GM18907 (cell line): ENCODE results near the gene BAZ1A.
"Not testable (repeated sequence)": the region's sequence is repeated elsewhere in the genome, so short reads cannot be mapped to it uniquely, and the experiment has no call there.

Experiments used
- ATAC-seq: cut with Tn5 transposase; IDR thresholded peaks from one replicate; pipeline ENCODE4 v1.9.1; 2021; ENCODE audit warnings: mild to moderate bottlenecking, moderate library complexity; ENCODE audit not compliant: unreplicated experiment

The BAZ1A gene

DNA sequence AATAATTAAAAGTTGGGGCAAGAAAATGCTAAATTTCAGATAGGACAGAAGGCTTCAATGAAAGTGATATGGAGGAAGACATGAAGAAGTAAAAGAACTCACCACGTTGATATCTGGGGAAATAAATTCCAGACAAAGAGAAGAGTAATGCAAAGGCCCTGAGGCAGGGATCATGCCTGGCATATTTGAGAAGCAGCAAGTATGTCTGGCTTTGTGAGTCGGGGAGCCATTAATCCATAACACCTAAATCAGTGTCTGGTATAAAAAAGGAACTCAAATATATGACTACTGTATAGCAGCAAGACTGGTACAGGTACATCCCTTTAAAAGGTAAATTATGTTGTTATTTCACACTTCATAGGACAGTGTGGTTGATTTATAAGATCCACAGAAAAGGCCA lies 16.4 kb downstream of the BAZ1A start:
- ATAC-seq: no peak

DNA sequence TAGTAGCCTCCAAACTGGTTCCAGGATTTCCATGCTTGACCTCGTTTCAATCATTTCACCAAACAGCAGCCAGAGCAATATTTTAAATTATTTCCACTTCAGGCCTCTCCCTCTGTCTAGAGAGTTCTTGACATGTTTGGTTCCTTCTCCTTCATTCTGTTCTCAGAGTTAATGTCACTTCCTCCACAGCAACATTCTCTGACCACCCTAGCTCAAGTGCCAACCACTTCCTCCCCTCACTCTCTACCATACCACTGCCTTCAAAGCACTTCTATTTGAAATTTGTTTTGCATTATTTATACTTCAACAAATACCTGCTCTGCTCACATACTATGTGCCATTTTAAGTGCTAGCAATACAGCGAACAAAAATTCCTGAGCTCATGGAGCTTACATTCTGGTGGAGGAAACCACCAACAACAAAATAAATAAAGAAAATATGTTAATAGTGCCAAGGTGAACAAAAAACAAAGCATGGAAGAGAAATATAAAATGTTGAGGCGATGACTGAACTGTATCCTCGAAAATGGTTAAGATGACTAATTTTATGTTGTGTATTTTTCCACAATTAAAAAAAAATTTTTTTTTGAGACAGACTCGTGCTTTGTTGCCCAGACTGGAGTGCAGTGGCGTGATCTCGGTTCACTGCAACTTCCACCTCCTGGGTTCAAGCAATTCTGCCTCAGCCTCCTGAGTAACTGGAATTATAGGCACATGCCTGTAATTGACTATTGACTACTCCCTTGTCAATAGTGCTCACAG lies 17.3 kb downstream of the BAZ1A start:
- ATAC-seq: no peak

DNA sequence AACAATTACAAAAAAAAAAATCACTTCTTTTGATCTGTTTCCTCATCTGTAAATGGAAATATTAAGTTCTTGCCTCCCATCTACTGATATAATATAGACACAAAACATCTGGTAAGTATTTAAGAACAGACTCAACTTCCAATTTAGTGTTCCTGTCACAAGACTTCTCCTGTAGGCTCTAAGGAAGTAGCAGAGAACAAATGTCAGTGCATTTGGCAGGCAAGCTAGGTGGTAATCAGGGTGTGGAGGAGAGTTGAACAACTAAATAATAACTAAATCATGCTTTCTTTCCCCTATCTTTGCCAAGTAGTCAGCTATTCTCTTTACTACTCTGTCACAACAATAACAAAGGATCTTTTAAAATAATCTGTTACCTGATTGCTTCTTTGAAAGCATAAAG lies 22.1 kb downstream of the BAZ1A start:
- ATAC-seq: no peak

DNA sequence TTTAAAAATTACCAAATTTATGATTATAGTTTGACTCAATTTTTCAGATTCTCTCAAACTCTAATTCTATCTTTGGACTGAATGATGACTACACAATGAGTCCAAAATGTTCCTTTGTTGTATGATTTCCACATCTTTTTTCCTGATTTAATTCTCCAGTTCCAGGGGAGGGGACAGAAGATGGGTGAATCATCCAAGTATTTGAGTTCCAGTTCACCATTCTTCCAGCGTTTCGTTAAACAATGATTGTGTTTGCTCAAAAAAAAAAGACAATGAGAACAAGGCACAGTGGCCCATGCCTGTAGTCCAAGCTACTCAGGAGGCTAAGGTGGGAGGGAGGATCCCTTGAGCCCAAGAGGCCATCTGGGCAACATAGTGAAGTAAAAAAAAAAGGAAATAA lies 23.8 kb downstream of the BAZ1A start:
- ATAC-seq: no peak

DNA sequence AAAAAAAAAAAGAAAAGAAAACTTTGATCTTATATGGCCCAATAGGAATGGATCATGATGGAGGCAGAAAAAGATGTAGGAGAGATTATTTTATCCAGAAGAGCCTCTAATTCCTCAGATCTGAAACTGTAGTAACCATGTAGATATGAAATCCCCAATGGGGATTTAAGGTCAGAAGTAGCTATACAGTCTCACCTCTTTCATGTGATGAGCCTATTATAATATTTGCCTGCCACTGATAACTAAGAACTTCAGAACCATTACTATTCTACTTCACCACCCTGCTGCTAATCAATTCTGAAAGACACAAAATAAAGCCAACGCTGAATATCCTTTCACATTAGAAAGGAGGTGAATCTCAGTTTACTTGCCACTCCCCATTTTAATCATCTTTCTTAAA lies 29.3 kb downstream of the BAZ1A start:
- no peak for ATAC-seq

DNA sequence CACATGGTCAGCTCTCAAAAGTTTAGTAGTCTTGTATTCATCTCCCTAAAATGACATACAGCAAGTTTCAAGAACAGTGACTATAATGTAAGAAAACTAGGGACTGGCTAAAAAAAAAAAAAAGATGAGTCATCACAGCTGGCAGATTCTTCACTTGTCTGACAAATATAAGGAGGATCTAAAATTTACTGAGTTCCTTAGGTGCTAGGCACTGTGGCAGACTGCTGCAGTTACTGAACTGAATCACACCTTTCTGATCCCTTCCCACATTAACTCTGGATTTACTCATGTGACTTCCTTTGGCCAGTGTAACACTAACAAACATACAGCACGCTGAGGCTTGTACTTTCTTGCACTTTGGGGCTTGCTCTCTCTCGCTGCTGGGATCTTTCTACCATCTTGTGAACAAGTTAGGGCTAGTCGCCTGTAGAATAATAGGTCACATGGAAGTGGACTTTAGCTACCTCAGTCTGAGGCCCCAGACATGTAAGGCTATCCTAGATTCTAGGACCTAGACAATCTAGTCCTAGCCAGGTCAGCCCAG lies 32.1 kb downstream of the BAZ1A start:
- no peak for ATAC-seq

DNA sequence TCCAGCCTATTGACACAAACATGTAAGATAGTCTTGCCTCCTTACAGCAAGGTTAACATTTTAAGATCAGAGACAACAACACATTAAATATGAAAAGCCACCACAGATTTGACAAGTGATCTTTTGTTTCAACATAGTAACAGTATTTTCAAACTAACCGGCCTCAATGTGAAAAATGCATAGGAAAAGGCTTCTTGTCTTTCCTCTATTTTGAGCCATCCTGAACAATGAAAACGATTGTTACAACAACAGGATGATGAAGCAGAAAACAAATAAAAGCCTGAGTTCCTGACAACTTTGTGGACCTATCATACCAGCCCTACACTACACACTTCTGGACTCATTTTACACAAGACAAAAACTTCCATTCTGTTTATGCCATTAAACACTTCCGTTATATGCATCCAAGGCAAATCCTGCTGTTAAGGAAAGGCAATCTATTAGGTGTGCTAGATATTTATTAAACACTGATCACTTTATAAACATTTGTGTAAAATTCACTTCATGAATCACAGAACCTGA lies 37.3 kb downstream of the BAZ1A start:
- no peak for ATAC-seq

DNA sequence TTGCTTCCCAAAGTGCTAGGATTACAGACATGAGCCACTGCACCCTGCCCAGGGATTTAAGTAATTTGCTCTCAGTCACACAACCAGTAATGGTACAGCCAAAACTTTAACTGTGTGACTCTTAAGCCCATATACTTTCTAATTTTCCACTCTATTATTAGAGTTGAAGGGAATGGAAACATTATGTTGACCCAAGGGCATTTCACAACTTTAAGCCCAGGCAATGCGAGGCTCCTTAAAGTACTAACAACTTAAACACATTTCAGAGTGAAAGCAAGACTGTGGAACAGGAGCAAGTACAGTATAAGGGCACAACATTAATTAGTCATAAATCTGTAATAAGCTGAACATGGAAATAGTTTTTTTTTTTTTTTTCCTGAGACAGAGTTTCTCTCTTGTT lies 39.8 kb downstream of the BAZ1A start:
- ATAC-seq: no peak

DNA sequence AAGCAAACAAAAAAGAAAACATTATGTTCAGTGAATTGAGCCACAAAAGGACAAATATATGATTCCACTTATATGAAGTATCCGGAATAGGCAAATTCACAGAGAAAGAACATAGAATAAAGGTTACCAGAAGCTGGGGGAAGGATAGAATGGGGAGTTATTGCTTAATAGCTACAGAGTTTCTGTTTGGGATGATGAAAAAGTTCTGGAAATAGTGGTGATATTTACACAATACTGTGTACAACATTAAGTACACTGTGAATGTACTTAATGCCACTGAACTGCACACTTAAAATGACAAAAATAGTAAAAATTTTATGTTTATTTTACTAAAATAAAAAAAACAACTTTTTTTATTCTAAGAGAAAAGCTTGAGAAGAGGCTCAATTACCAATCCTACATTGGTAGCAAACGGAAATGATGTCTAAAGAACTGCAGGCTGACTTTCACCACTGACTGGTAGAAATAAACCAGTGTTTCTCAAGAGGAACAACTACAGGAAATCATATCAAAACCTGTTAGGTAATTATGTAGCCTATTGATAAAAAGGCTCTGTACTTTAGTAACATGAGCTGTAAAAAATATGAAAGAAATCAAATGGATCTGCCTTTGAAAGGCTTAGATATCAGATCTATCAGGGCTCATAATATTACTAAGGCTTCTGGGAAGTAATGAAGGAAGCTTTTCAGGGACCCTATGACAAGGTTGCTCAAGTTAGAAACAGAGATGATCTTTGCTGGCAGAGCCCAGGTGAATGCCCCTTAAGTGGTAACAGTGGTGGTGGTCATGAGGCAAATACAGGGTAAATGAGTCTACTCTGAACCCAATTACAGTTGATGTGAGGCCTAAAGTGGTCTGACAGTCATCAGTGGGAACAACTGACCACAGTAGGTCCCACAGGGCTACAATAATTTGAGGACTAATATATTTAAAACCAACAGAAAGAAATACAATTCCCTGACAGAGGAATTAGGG lies 41.3 kb downstream of the BAZ1A start:
- ATAC-seq: peak; percentile 60

DNA sequence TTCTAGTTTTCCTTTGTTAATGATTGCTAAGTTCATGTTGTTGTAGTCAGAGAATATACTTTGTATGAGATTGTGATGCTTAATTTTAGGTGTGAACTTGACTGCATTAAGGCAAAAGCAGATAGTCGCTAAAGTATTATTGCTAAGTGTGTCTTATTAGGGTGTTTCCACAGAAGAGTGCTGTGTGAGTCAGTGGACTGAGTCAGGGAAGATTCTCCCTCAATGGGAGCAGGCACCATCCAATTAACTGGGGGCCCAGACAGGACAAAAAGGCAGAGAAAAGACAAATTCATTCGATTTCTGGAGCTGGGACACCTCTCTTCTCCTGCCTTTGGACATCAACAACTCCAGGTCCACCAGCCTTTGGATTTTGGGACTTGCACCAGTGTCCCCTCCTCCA lies 48.5 kb downstream of the BAZ1A start:
- no peak for ATAC-seq

DNA sequence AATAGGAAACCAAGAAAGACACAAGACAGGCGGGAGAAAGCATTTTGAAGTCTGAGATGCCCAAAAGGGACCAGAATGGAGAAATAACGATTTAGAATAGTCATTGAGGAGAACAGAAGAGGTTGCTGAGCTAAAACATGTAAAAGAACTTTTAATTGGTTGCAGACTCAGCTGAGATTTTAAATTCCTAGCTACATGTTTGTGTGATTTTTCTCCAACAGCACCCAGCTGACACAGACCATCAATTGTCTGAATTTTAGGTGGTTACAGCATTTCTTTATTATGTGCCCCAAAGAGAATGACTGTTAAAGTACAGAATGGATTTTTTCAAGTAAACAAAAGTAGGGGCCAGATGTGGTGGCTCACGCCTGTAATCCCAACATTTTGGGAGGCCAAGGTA lies 50.3 kb downstream of the BAZ1A start:
- ATAC-seq: no peak

DNA sequence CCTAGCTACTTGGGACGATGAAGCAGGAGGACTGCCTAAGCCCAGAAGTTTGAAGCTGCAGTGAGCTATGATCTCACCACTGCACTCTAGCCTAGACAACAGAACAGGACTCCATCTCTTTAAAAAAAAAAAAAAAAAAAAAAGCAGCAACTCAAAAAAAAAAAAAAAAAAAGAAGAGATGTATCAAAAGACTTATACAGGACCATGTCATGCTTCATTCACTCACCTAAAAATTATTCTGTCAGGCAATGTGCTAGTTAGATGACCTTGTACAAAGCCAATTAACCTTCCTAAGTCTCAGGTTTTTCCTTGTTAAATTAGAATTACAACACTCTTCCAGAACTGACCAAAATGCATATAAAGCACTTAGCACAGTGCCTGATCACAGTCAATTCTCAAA lies 50.9 kb downstream of the BAZ1A start:
- ATAC-seq: no peak

DNA sequence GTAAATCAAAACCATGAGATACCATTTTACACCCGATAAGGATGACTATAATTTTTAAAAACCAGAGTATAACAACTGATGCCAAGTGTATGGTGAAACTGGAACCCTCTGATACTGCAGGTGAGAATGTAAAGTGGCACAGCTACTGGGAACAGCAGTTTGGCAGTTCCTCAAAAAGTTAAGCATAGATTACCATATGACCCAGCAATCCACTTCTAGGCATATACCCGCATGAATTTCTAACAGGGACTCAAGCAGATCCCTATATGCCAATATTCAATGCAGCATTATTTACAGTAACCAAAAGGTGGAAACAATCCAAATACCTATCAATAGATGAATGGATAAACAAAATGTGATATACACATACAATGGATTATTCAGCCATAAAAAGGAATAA lies 57.4 kb downstream of the BAZ1A start:
- no peak for ATAC-seq

DNA sequence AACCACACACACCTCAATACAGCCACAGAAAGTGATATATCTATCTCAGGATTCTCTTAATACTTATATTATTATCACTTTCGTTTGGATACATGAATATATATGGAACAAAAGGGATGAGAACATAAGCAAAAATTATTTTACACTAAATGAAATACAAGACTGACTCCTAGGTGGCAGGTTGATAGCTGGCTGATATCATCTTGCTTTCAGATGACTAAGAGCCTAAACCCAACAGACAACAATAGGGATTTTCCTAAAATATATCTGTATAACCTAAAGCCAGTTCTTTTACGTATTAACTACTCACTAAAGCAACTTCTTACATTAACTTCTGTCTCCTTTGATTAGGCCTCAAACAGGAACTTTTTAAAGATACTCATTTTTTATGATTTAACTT lies 65.1 kb downstream of the BAZ1A start:
- no peak for ATAC-seq

DNA sequence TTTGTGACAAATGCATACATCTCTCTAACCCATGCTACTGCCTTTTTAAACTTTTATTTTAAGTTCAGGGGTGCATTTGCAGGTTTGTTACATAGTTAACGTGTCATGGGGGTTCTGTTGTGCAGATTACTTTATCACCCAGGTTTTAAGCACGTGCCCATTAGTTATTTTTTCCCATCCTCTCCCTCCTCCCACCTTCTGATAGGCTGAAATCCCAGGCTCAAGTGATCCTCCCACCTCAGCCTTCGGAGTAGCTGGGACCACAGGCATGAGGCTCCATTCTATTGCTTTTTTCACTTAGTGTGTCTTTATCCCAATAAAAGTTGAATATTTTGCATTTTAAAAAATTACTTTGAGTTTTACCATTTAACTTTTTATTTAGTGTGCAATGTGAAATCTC lies 68.9 kb downstream of the BAZ1A start:
- ATAC-seq: no peak

DNA sequence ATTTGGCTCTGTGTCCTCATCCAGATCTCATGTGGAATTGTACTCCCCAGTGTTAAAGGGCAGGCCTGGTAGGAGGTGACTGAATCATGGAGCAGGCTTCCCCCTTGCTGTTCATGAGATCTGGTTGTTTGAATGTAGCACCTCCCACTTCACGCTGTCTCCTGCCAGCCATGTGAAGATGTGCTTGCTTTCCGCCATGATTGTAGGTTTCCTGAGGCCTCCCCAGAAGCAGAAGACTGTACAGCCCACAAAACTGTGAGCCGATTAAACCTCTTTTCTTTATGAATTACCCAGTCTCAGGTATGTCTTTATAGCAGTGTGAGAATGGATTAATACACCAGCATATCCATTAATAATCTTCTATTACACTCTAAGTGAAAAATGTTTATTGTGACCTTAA lies 70.2 kb downstream of the BAZ1A start:
- no peak for ATAC-seq

DNA sequence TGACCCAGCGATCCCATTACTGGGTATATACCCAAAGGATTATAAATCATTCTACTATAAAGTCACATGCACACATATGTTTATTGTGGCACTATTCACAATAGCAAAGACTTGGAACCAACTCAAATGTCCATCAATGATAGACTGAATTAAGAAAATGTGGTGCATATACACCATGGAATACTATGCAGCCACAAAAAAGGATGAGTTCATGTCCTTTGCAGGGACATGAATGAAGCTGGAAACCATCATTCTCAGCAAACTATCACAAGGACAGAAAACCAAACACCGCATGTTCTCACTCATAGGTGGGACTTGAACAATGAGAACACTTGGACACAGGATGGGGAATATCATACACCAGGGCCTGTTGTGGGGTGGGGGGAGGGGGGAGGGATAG lies 76.3 kb downstream of the BAZ1A start:
- ATAC-seq: not testable (repeated sequence)

DNA sequence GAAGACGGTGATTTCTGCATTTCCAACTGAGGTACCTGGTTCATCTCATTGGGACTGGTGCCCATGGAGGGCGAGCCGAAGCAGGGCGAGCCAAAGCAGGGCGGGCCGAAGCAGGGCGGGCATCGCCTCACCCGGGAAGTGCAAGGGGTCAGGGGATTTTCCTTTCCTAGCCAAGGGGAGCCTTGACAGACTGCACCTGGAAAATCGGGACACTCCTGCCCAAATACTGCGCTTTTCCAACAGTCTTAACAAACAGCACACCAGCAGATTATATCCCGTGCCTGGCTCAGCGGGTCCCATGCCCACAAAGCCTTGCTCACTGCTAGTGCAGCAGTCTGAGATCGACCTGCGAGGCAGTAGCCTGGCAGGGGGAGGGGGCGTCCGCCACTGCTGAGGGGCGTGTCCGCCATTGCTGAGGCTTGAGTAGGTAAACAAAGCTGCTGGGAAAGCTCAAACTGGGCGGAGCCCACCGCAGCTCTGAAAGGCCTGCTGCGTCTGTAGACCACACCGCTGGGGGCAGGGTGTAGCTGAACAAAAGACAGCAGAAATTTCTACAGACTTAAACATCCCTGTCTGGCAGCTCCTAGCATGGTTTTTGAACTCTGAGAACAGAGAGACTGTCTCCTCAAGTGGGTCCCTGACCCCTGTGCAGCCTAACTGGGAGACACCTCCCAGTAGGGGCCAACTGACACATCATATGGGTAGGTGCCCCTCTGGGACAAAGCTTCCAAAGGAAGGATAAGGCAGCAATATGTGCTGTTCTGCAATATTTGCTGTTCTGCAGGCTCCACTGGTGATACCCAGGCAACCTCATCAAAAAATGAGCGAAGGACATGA lies 77.2 kb downstream of the BAZ1A start:
- no peak for ATAC-seq

DNA sequence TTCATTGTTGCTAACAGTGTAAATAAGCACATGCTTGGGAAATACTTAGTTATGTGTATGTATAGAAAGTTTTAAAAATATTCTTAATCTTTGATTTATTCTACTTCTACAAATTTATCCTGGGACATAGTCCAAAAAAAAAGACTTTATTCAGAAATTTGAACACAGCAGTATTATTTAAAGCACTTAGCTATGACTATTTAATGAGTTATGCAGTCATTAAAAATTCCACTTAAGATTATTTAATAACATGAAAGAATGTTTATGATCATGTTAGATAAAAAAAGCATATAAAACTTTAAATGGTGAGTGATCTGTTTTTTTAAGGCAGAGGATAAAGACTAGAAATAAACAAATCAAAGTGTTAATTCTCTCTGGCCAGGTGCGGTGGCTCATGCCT lies 78.3 kb downstream of the BAZ1A start:
- ATAC-seq: no peak

DNA sequence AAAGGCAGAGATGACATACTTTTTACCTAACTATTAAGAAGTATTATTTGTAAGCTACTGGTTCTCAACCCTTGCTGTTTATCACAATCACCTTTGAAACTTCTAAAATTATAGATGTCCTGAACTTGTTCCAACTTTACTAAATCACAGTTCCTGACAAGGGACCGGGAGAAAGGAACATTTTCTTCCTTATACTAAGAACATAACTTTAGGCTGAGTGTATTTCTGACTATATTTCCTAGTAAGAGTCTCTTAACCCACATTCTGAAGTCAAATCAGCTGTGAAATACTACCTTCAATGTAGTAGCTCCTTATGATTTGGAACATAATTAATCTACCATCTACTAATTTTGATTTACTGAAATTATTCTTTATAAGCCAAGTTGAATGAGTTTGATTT lies 80.2 kb downstream of the BAZ1A start:
- no peak for ATAC-seq

DNA sequence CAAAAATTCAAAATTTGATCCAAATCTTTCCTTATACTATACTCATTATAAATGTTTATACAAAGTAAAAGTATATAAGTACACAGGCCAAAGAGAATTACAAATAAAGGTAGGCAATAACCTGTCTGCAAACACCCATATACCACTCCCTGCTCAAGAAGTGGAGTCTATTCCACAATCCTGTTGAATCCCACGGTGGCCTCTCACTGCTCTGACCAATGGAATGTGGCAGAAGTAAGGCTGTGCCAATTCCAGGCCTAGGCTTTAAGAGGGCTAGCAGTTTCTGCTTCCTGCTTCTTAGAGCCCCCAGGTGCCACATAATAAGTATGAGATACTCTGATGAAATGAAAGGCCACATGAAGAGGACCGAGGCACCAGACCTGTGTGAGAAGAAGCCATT lies 80.9 kb downstream of the BAZ1A start:
- ATAC-seq: no peak
